ENCODE data around the gene SSBP3. TPM values are rescaled to one million over a fixed set of nuclear protein-coding genes. Genes with fewer than 3 reads are reported as not detected.

Gene SSBP3
- total RNA-seq, 4 donors from 2014 or later, result 19.3 to 40.5 (median 31.3) TPM

GRCh38 chr1:54332781-54333585, 73.2 kb downstream of the SSBP3 start:
- DNase-seq (ENCODE audit: low spot score in 2 of 2), result no peak
- no peak overlapping the region for H3K4me3 ChIP-seq (ENCODE audit: low read depth, poor library complexity, severe bottlenecking)
- no peak for TF ChIP-seq CTCF (IDR thresholded peaks at IDR 0.05)
- TF ChIP-seq POLR2A (IDR thresholded peaks at IDR 0.05), result no peak
- intact Hi-C loops (cut with DNase I; ENCODE audit: low total_unique reads), result no loop called here
- WGBS, 2 donors, result 69 to 78% methylated on average over 18 to 20 of the region's 21 CpGs

- TF ChIP-seq CTCF (IDR thresholded peaks at IDR 0.05) (no peak), POLR2A (IDR thresholded peaks at IDR 0.05) (no peak)
- 77 to 93% methylated on average over 3 of the region's 3 CpGs for WGBS, 2 donors
- H3K4me3 ChIP-seq (ENCODE audit: low read depth, poor library complexity, severe bottlenecking), result no peak overlapping the region
- DNase-seq (ENCODE audit: low spot score in 2 of 2), result no peak
- intact Hi-C loops (cut with DNase I; ENCODE audit: low total_unique reads), result no loop called here
Observed at GRCh38 chr1:54331843-54332463, 74.2 kb downstream of the SSBP3 start.

GRCh38 chr1:54331091-54331772, 75.0 kb downstream of the SSBP3 start:
- 63 to 64% methylated on average over 12 of the region's 12 CpGs for WGBS, 2 donors
- H3K4me3 ChIP-seq (ENCODE audit: low read depth, poor library complexity, severe bottlenecking), result no peak overlapping the region
- DNase-seq (ENCODE audit: low spot score in 2 of 2), result no peak
- intact Hi-C loops (cut with DNase I; ENCODE audit: low total_unique reads), result no loop called here
- TF ChIP-seq CTCF (IDR thresholded peaks at IDR 0.05), result no peak
- TF ChIP-seq POLR2A (IDR thresholded peaks at IDR 0.05), result no peak

- no peak for TF ChIP-seq POLR2A (IDR thresholded peaks at IDR 0.05)
- no peak for TF ChIP-seq CTCF (IDR thresholded peaks at IDR 0.05)
- no peak for DNase-seq (ENCODE audit: low spot score in 2 of 2)
- H3K4me3 ChIP-seq (ENCODE audit: low read depth, poor library complexity, severe bottlenecking), result no peak overlapping the region
- intact Hi-C loops (cut with DNase I; ENCODE audit: low total_unique reads), result no loop called here
- 64 to 69% methylated on average over 5 of the region's 5 CpGs for WGBS, 2 donors
Observed at GRCh38 chr1:54329312-54330003, 76.7 kb downstream of the SSBP3 start.

GRCh38 chr1:54328066-54328636, 78.0 kb downstream of the SSBP3 start:
- no peak overlapping the region for H3K4me3 ChIP-seq (ENCODE audit: low read depth, poor library complexity, severe bottlenecking)
- WGBS, 2 donors, result 72 to 79% methylated on average over 12 of the region's 12 CpGs
- no peak for DNase-seq (ENCODE audit: low spot score in 2 of 2)
- intact Hi-C loops (cut with DNase I; ENCODE audit: low total_unique reads), result no loop called here
- TF ChIP-seq CTCF (IDR thresholded peaks at IDR 0.05) (no peak), POLR2A (IDR thresholded peaks at IDR 0.05) (no peak)
